Muscle layer of duodenum (tissue), 2 donors: Measurements from ENCODE around the gene RBM11.

ENCODE experiments used
- H3K27ac ChIP-seq: one replicate; pipeline ENCODE4 v1.7.0; 2013; ENCODE audit warnings: mild to moderate bottlenecking, low read length
- H3K27me3 ChIP-seq: one replicate; pipeline ENCODE4 v1.7.0; 2013; ENCODE audit warnings: low read depth, mild to moderate bottlenecking, control low read depth, low read length
- H3K36me3 ChIP-seq, 2 donors: one replicate each; pipeline ENCODE4 v1.7.0; 2013; ENCODE audit warnings: low read length in 2 of 2, control low read depth in 1 of 2, mild to moderate bottlenecking in 1 of 2; ENCODE audit not compliant: insufficient read depth in 2 of 2, control insufficient read depth in 1 of 2
- H3K4me1 ChIP-seq, 2 donors: one replicate each; pipeline ENCODE4 v1.7.0; 2013; ENCODE audit warnings: low read length in 2 of 2, mild to moderate bottlenecking in 2 of 2, control low read depth in 1 of 2, moderate library complexity in 1 of 2; ENCODE audit not compliant: insufficient read depth in 2 of 2, control insufficient read depth in 1 of 2
- H3K4me3 ChIP-seq, 2 donors: one replicate each; pipeline ENCODE4 v1.7.0; 2013; ENCODE audit warnings: low read length in 2 of 2, low read depth in 1 of 2, mild to moderate bottlenecking in 1 of 2
- H3K9me3 ChIP-seq, 2 donors: one replicate each; pipeline ENCODE4 v1.7.0; 2013; ENCODE audit warnings: low read length in 2 of 2, control low read depth in 1 of 2, mild to moderate bottlenecking in 1 of 2; ENCODE audit not compliant: control insufficient read depth in 1 of 2
- donor health status: healthy.

RBM11 gene

DNA sequence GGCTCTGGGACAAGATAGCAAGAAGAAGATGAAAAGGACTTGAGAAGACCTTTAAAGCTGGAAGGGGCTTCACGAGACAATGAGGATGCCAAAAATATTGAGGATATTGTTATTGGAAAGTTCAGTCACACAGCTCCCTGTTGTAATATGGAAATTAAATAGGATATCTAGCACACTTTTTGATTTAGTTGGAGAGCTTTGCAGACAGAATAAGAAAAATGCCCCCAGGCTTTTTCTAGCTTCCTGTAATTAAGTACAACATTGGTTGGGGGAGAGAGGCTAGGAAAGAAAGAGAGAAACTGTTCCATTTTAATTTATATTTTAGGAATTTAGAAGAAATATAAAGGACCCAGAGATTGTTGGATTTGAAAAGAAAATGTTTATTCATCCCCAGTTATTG lies 27.5 kb downstream of the RBM11 start:
- no peaks in the 10 kb centered on the region for H3K27me3 ChIP-seq
- H3K27ac ChIP-seq: no peak overlapping the region

DNA sequence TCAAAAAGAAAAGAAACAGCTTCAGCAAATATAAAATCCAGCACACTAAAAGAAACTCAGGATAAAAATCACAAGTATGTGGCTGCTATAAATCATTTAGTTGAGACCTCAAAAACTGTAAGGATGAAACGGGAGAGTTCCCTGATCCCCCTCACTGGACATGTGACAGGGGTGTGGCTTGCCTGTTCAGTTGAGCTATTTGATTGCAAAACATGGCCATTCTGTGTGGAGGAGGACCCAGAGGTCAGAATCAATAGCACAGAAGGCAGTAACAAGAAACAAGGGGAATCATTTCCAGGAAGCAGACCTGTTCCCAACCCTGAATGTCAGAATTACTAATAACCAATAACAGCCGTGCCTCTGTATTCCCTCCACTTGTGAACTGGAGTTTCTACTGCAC lies 27.9 kb downstream of the RBM11 start:
- H3K4me1 ChIP-seq: no peaks in the 10 kb centered on the region
- no peaks in the 10 kb centered on the region for H3K9me3 ChIP-seq
- H3K27me3 ChIP-seq: no peaks in the 10 kb centered on the region
- H3K27ac ChIP-seq: no peak overlapping the region
- no peaks in the 10 kb centered on the region for H3K36me3 ChIP-seq
- H3K4me3 ChIP-seq: no peak overlapping the region

More for the DNA sequence above, 27.5 kb downstream of the RBM11 start:
- H3K4me3 ChIP-seq: no peak overlapping the region
- no peaks in the 10 kb centered on the region for H3K9me3 ChIP-seq
- no peaks in the 10 kb centered on the region for H3K36me3 ChIP-seq
- H3K4me1 ChIP-seq: no peaks in the 10 kb centered on the region

DNA sequence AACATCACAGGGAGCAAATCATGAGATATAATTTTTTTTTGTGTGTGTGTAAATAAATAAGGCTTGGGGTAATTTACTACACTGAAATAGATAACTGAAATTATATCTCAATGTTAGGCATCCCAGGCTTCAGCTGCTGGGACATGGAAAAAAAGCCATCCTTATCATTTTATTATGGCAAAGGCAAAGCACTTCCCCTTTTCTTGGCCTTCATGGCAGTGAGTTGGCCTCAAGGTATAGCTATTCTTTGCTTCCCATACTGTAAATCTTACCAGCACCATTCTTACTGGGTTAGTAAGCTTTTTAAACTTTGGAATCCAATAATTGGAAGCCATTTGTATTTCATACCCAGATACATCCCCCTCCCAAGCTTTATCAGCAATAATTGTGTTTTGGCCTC lies 29.0 kb downstream of the RBM11 start:
- Histone ChIP-seq H3K36me3 (no peaks in the 10 kb centered on the region), H3K4me1 (no peaks in the 10 kb centered on the region), H3K4me3 (no peak overlapping the region), H3K27ac (no peak overlapping the region), H3K9me3 (no peaks in the 10 kb centered on the region), H3K27me3 (no peaks in the 10 kb centered on the region)

DNA sequence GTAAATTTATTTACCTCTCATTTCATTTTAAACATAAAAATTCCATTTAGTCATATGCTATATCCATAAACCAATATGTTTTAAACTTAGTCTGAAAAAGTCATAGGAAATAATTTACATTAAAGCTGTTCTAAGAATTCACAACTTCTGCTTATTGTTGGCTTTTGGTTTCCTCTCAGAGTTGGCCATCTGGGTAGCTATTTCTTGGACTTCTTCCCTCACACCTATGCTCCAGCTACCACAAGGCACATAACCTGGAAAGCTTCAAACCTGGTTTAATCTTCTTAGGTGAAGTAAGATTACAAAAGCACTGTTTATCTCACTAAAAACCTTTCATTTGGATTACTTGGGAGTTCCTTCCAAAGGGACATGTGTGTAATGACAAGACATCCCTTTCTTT lies 29.8 kb downstream of the RBM11 start:
- Histone ChIP-seq H3K27me3 (no peaks in the 10 kb centered on the region), H3K36me3 (no peaks in the 10 kb centered on the region), H3K9me3 (no peaks in the 10 kb centered on the region), H3K4me1 (no peaks in the 10 kb centered on the region), H3K4me3 (no peak overlapping the region), H3K27ac (no peak overlapping the region)

DNA sequence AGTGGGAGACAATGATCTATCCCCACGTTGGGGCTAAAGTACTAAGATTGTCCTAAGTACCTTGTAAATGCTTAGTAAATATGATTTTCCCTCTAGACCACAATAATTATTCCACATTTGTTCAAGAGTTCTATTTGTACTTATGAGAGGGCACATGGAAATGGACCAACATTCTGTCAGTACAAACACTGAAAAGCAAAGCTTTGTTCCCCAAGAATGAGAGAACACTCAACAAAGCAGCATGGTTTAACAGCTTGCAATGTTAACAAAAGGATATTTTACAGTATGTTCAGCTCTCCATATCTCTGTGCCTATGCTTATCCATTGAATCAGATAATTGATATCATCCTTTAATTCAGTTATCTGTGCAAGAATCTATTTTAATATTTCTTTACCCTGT lies 35.4 kb downstream of the RBM11 start:
- Histone ChIP-seq H3K4me1 (peaks cover 0 to 3% of the 10 kb centered on the region in 2 donors), H3K4me3 (no peak overlapping the region), H3K9me3 (no peaks in the 10 kb centered on the region), H3K36me3 (no peaks in the 10 kb centered on the region), H3K27ac (no peak overlapping the region), H3K27me3 (no peaks in the 10 kb centered on the region)

DNA sequence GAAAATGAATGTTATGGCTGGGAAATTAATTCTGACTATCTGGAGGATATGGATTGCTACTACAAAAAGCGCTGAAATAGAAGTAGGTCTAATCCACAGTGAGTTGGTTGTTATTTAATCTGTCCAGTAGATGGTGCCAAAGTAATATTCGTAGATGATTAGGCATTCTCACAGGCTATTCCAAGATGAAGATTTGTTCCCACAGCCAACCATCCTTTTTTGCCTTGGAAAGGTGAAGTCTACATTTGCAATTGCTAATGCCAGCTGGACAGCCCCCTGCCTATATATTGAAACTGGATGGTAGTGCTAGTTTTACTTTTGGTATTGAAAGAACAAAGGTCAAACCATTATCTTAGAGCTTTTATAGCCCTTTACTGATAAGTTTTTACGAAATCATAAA lies 43.8 kb downstream of the RBM11 start:
- H3K27me3 ChIP-seq: no peaks in the 10 kb centered on the region
- no peak overlapping the region for H3K4me3 ChIP-seq
- H3K27ac ChIP-seq: no peak overlapping the region

DNA sequence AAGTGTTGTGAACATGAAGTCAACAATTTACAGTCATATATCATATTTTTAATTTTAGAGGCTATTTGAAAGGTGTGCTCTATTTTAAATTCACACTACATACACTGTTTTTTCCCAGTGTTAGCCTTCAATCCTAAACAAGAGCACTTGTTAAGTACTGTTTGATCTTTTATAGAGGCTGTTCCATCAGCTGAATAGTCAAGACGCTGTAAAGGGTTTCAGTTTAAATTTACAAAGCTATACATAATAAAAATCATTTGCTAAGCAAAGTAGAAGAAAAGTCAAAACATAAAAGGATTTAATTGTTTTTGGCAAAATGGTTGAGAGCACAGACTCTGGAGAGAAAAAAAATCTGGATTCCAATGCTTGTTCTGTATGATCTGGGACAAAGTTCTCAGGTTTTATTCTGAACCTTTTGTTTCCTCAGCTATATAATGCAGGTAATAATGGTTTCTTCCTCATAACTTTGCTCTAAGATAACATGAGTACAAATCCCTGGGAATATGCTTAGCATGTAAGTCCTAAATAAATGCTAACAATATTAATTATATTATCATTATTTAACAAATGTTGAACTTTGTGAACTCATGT lies 44.3 kb downstream of the RBM11 start:
- Histone ChIP-seq H3K36me3 (no peaks in the 10 kb centered on the region), H3K9me3 (no peaks in the 10 kb centered on the region), H3K27ac (no peak overlapping the region)

More for the DNA sequence above, 43.8 kb downstream of the RBM11 start:
- peaks cover 0 to 5% of the 10 kb centered on the region in 2 donors for H3K4me1 ChIP-seq
- no peaks in the 10 kb centered on the region for H3K9me3 ChIP-seq
- no peaks in the 10 kb centered on the region for H3K36me3 ChIP-seq

DNA sequence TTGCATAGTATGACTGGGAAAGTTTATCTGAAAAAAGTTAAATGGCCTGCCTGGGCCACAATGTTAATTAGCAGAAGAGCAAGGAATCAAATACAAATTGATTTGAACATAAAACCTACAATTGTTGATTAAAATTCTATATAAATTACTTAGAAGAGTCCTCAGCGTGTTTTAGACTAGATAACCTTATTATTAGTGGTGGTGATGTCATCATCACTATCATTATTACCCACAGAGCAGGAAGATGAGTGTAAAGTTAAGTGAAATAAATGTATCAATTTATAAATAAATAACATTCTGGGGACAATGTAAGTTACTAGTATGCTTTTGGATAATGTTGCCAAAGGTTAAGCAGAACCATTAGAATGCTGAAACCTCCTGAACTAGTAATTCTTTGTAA lies 46.1 kb downstream of the RBM11 start:
- no peaks in the 10 kb centered on the region for H3K9me3 ChIP-seq
- no peak overlapping the region for H3K4me3 ChIP-seq
- peaks cover 0 to 5% of the 10 kb centered on the region in 2 donors for H3K4me1 ChIP-seq
- H3K27me3 ChIP-seq: no peaks in the 10 kb centered on the region
- no peak overlapping the region for H3K27ac ChIP-seq
- no peaks in the 10 kb centered on the region for H3K36me3 ChIP-seq

More for the DNA sequence above, 44.3 kb downstream of the RBM11 start:
- Histone ChIP-seq H3K27me3 (no peaks in the 10 kb centered on the region), H3K4me3 (no peak overlapping the region), H3K4me1 (peaks cover 0 to 5% of the 10 kb centered on the region in 2 donors)

DNA sequence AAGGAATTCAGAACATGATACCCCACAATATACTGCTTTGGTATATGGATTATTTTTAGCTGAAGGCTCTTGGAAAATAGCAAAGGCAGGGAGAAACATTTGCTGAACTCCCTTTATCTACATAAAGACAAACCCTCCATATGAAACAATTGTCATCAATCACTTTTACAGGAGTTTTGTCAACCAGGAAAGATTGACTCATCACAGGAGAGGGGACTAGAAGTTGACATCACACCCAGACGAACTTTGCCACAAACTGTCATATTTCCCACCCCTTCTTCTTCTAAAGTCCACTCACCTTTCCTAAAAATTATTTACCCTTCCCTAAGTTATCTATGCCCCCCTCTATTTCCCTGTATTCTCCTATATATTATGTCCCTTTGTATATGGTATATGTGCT lies 47.9 kb downstream of the RBM11 start:
- no peaks in the 10 kb centered on the region for H3K36me3 ChIP-seq
- H3K4me3 ChIP-seq: no peak overlapping the region
- peaks cover 0 to 5% of the 10 kb centered on the region in 2 donors for H3K4me1 ChIP-seq
- H3K27me3 ChIP-seq: no peaks in the 10 kb centered on the region
- H3K27ac ChIP-seq: no peak overlapping the region
- no peaks in the 10 kb centered on the region for H3K9me3 ChIP-seq

DNA sequence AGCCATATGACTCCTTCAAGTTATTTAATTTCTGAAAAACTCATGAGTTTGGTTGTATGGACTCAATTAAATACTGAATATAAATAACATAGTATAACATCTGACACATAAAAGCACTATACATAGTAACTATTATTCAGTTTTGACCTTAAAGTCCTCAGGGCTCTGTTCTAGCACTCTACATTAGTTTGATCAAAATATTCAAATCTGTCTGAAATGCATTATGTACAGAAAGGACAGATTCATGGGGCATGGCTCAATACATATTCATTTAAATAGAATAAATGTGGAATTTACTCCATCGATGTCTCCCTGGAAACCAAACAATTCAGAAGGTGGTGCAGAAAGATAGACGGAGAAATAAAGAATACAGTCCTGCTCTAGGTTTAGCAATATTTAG lies 49.1 kb downstream of the RBM11 start:
- Histone ChIP-seq H3K4me1 (no peaks in the 10 kb centered on the region), H3K27ac (no peak overlapping the region), H3K27me3 (no peaks in the 10 kb centered on the region), H3K9me3 (no peaks in the 10 kb centered on the region), H3K4me3 (no peak overlapping the region), H3K36me3 (no peaks in the 10 kb centered on the region)

DNA sequence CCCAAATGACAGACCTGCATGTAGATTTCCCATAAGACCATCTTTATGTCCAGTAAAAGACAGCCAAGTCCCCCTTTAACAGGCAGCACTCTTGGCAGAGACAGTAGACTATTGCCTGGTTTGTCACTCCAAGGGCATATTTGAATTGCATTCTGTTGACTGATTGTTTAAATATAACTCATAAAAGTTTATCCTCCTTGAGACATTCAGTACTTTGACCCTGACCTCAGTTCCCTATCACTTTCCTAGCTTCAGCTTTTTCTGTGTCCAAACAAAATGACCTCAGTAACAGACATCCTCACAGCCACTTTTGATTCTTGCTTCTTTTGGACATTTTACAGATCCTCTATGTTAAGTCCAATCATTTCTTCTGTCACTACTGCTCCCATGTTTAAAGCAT lies 51.1 kb downstream of the RBM11 start:
- no peaks in the 10 kb centered on the region for H3K4me1 ChIP-seq
- H3K36me3 ChIP-seq: no peaks in the 10 kb centered on the region
- H3K4me3 ChIP-seq: no peak overlapping the region
- no peak overlapping the region for H3K27ac ChIP-seq
- no peaks in the 10 kb centered on the region for H3K27me3 ChIP-seq
- no peaks in the 10 kb centered on the region for H3K9me3 ChIP-seq

DNA sequence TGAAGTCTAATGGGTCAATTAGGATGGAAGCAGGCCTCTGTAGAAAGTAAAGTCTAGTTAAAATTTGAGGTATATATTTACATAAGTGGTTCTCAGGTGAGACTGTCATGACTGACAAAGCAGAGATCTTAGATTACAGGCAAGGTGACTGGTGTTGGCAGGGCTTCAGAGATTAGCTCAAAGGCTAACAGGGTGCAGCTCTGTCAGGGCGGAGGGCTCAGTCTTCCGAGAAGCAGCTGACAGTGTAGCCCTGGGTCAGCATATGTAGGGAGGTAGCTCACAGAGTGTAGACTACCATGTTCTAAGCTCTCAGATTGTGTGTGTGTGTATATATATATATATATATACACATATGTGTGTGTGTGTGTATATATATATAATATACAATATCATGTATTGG lies 54.7 kb downstream of the RBM11 start:
- H3K36me3 ChIP-seq: no peaks in the 10 kb centered on the region
- H3K4me3 ChIP-seq: no peak overlapping the region
- no peak overlapping the region for H3K27ac ChIP-seq
- no peaks in the 10 kb centered on the region for H3K4me1 ChIP-seq
- no peaks in the 10 kb centered on the region for H3K27me3 ChIP-seq
- H3K9me3 ChIP-seq: no peaks in the 10 kb centered on the region
